IMR-90 (cell line): ENCODE data around the gene CCL11.

Source experiments
- BHLHE40 ChIP-seq: fragments of 150-350 bp; IDR thresholded peaks from 2 replicates; pipeline ENCODE4 v1.6.1; 2016; ENCODE audit warnings: mild to moderate bottlenecking, low read depth, low read length
- CEBPB ChIP-seq: IDR thresholded peaks from 2 replicates; pipeline ENCODE4 v1.6.1; 2012; ENCODE audit warnings: low read depth, low read length, improper control_type of control experiment
- CHD1 ChIP-seq: IDR thresholded peaks from 2 replicates; pipeline ENCODE4 v1.6.1; 2012; ENCODE audit warnings: low read depth, low read length, improper control_type of control experiment
- CTCF ChIP-seq: conservative IDR thresholded peaks from 2 replicates; pipeline ENCODE4 v1.5.1; 2012; ENCODE audit warnings: mild to moderate bottlenecking, low read depth, low read length, improper control_type of control experiment
- MAFK ChIP-seq: IDR thresholded peaks from 2 replicates; pipeline ENCODE4 v1.6.1; 2012; ENCODE audit warnings: low read depth, low read length, improper control_type of control experiment
- MXI1 ChIP-seq: IDR thresholded peaks from 2 replicates; pipeline ENCODE4 v1.6.1; 2012; ENCODE audit warnings: low read depth, mild to moderate bottlenecking, low read length, moderate library complexity, borderline replicate concordance
- POLR2A ChIP-seq: IDR thresholded peaks from 2 replicates; pipeline ENCODE4 v1.6.1; 2012; ENCODE audit warnings: mild to moderate bottlenecking, low read depth, low read length
- RCOR1 ChIP-seq: IDR thresholded peaks from 2 replicates; pipeline ENCODE4 v1.6.1; 2012; ENCODE audit warnings: mild to moderate bottlenecking, low read length, improper control_type of control experiment; ENCODE audit not compliant: insufficient replicate concordance
- RFX5 ChIP-seq: IDR thresholded peaks from 2 replicates; pipeline ENCODE4 v1.8.0; 2012; ENCODE audit warnings: low read depth, mild to moderate bottlenecking, low read length, moderate library complexity
- SMC3 ChIP-seq: fragments of 150-350 bp; IDR thresholded peaks from 2 replicates; pipeline ENCODE4 v1.6.1; 2016; ENCODE audit warnings: low read depth, mild to moderate bottlenecking, antibody characterized with exemption, low read length, moderate library complexity
- USF2 ChIP-seq: fragments of 150-350 bp; IDR thresholded peaks from 2 replicates; pipeline ENCODE4 v1.6.1; 2017; ENCODE audit warnings: mild to moderate bottlenecking, antibody characterized with exemption, low read length, low read depth

- TF ChIP-seq CTCF (no peak), POLR2A (no peak), RFX5 (no peak), CEBPB (no peak), BHLHE40 (no peak), MXI1 (no peak), CHD1 (no peak), SMC3 (no peak), RCOR1 (no peak), USF2 (no peak), MAFK (no peak)
These were observed 6.3 kb downstream of the CCL11 start for GRCh38 chr17:34291721-34292348.
